HG03354 (cell line): ENCODE data around the gene TMEM266.
A peak's percentile ranks its signal among the peaks of the same experiment; 100 is the strongest.

ENCODE experiments used
- ATAC-seq: cut with Tn5 transposase; IDR thresholded peaks from one replicate; pipeline ENCODE4 v1.9.1; 2021; ENCODE audit warnings: mild to moderate bottlenecking; ENCODE audit not compliant: unreplicated experiment, poor library complexity, severe bottlenecking

Gene TMEM266

GRCh38 chr15:76177491-76178040 lies 117.8 kb downstream of the TMEM266 start:
- no peak for ATAC-seq

GRCh38 chr15:76178296-76179000 lies 118.7 kb downstream of the TMEM266 start:
- no peak for ATAC-seq

DNA sequence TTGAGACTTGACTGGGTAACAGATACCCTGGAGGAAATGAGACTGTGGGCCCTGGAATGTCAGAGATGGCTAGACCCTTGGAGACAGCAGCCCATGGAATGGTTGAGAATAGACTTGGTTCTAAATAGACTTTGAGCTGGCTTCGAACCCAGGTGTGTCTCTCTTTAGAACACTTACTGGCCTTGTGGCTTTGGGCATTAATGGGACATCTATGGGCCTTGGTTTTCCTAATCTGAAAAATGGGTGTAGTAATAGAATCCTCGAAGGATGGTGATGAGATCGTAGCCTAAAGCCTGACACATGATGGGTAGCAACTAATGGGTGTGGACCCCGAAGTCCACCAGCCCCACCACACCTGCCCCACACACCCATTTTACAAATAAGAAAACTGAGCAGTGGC lies 119.2 kb downstream of the TMEM266 start:
- ATAC-seq: no peak

GRCh38 chr15:76180321-76180720 lies 120.5 kb downstream of the TMEM266 start:
- no peak for ATAC-seq

DNA sequence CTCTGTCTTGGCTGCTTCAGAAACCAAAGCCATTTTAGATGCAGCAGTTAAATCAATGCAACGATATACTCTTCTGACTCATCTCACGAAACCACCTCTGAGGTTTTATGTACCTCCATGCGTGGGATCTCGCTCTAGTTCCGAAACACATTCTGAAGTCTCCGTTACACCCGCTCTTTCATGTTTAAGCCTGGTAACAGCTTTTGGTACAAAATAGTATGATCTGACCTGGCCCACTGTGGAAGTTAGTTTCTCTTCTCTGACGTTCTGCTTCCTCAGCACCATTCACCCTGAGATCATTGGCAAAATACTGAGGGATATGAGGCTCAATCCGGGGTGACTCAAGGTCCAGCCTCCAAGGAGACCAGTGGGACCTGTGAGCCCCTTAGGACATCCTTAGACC lies 121.9 kb downstream of the TMEM266 start:
- peak; percentile 66 for ATAC-seq

DNA sequence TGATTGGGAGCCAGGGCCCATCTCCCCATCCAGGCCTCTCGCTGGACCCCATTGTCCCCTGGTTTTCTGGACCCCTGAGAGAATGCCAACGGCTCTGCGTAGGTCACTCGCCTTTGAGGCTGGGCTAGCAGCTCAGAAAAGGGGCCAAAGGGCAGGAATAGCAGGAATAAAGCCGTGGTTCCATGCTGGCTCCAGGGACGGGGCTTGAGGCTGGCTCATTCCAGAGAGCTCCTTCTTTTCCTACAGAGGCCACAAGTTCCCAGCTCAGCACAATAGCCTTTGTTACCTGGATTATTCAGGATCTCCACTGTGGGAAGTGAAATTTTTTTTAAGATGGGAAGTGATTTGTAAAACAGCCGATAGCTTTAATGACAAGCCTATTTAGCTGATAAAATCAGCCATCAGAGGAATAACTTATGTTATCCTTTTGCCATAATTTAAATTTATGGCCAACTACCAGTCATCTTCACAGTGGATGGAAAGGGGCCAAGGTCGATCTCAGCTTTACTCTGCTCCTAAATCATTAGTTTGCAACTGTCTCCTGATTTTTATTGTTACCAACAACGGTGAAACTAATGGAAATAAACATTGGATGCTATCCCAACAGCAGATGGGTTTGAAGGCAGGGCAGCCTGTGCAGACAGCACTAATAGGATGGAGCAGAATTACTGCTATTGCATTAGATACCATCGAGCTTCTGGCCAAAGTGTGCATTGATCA lies 124.3 kb downstream of the TMEM266 start:
- ATAC-seq: no peak

DNA sequence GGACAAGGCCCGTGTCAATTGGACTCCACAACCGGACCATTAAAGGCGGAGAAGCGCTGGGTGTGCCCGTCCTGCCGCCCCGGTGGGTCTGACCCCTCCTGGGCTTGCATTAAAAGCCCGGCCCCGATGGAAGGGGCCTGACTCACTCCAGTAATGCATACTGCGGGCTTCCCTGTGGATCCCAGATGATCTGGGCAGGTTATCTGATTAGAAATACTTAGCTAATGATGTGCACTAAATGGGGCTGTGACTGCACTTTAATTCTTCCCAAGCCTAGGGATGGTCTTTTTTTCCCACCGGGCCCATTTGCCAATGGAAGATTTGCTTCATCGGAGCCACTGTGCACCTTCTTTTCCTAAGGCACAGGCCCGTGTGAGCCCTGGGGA lies 124.9 kb downstream of the TMEM266 start:
- no peak for ATAC-seq

DNA sequence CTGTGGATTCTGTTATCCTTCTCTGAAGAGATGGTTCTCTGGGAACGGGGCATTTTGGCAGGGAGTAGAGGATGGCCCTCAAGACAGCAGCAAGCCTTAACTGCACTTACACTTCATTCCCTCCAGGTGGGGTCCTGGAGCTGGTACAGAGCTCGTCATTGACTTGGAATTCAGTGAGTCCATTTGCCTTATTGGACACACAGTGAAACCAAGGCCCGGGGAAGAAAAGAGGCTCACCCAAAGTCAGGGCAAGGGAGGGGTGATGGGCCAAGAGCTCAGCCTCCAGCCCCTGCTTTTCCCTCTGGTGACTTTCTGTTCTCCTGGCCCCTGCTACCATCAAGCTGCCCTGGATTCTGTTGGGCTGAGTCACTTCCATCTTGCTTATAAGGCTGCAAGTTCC lies 125.9 kb downstream of the TMEM266 start:
- ATAC-seq: no peak

DNA sequence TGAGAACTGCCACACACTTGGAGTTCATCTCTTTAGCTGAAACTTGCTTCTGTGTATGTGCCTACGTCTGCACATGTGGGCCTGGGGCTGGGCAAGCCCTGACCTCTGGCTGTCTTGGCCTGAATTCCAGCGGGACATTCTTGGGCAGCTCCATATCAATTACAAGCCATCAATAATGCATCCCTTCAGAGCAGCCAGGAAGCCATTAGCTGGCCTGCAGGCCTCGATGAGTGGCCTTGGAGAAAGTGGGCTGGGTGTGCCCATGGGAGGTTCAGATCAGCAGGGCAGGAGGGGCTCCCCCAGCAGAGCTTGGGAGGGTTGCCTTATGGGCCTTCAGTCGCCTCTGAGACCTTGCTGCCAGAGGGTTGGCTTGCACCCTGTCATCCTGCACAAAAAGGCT lies 127.4 kb downstream of the TMEM266 start:
- no peak for ATAC-seq

GRCh38 chr15:76189106-76189505 lies 129.3 kb downstream of the TMEM266 start:
- ATAC-seq: no peak

- no peak for ATAC-seq
Observed at GRCh38 chr15:76190070-76190564, 130.3 kb downstream of the TMEM266 start.

GRCh38 chr15:76190751-76191538 lies 131.2 kb downstream of the TMEM266 start:
- peak; percentile 91 for ATAC-seq

- no peak for ATAC-seq
Observed at GRCh38 chr15:76191539-76192244, 131.9 kb downstream of the TMEM266 start.

DNA sequence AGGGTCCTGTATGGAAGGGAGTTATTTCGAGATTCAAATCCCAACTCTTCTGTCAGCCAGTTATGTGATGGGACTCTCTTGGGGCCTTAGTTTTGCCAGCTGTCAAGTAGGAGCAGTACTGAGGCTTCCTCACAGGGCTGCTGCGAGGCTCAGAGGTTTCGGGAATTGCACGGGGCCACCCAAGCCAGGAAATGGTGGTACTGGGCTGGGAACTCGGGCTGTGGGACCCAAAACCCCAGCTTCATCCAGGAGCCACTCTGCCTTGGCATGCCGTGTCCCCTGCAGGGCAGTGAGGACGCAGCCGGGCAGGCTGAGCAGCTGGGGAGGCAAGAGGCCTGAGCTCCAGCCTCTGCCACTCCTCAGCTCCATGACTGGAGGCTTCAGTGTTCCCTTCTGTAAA lies 132.9 kb downstream of the TMEM266 start:
- no peak for ATAC-seq

- ATAC-seq: no peak
Observed at GRCh38 chr15:76193934-76194333, 134.1 kb downstream of the TMEM266 start.

GRCh38 chr15:76195506-76196268 lies 135.9 kb downstream of the TMEM266 start:
- no peak for ATAC-seq

GRCh38 chr15:76196269-76197231 lies 136.8 kb downstream of the TMEM266 start:
- no peak for ATAC-seq
